22Rv1 (cell line): Measurements from ENCODE around the gene DYNC1I1.

Source experiments
- ZFX ChIP-seq: fragments of 450-650 bp; IDR thresholded peaks from 2 replicates; pipeline ENCODE4 v1.6.1; 2017; ENCODE audit warnings: antibody characterized with exemption, borderline replicate concordance
- TF ChIP-seq, protein P1 (sequence below): fragments of 450-650 bp; IDR thresholded peaks from 2 replicates; pipeline ENCODE4 v1.5.1; 2017; ENCODE audit warnings: mild to moderate bottlenecking

DNA sequence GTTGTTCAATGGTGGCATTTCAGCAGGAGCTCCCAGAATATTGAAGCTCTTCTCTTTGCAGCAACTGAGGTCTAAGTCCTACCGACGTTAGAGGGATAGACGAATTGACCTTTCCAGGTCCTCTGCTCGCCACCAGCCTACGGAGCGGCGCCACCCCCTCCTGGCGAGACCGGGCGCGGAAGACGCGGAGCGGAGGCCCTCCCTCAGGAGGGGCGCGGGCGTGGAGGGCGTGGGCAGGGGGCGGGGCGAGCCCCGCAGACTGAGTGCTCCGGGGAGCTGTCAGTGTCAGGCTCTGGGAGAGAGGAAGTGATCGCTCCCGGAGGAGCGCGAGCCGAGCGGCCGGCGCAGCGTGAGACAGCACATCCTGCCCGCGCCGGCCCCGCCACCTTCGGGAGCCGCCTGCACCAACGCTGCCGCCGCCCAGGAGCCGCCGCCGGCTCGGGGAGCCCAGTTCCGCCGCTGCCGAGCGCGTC, at the start of gene DYNC1I1:
- TF ChIP-seq ZFX = no peak
- TF ChIP-seq, protein P1, sequence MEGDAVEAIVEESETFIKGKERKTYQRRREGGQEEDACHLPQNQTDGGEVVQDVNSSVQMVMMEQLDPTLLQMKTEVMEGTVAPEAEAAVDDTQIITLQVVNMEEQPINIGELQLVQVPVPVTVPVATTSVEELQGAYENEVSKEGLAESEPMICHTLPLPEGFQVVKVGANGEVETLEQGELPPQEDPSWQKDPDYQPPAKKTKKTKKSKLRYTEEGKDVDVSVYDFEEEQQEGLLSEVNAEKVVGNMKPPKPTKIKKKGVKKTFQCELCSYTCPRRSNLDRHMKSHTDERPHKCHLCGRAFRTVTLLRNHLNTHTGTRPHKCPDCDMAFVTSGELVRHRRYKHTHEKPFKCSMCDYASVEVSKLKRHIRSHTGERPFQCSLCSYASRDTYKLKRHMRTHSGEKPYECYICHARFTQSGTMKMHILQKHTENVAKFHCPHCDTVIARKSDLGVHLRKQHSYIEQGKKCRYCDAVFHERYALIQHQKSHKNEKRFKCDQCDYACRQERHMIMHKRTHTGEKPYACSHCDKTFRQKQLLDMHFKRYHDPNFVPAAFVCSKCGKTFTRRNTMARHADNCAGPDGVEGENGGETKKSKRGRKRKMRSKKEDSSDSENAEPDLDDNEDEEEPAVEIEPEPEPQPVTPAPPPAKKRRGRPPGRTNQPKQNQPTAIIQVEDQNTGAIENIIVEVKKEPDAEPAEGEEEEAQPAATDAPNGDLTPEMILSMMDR = peak; percentile 23; the same call in 1 of the 2 replicates
